Measurements from ENCODE around the gene SESTD1.
A peak's percentile ranks its signal among the peaks of the same experiment; 100 is the strongest.
"Not testable (repeated sequence)": the region's sequence is repeated elsewhere in the genome, so short reads cannot be mapped to it uniquely, and the experiment has no call there.

SESTD1 gene

GRCh38 chr2:179218848-179219594 lies 45.6 kb downstream of the SESTD1 start:
- TF ChIP-seq CTCF (IDR thresholded peaks at IDR 0.05; ENCODE audit: control insufficient read depth, extremely low read depth, insufficient read depth), result peak; percentile 78
- DNase-seq (ENCODE audit: low read depth), result peak; percentile 62
- no peak overlapping the region for H3K4me3 ChIP-seq (ENCODE audit: low read depth, low read length)

DNA sequence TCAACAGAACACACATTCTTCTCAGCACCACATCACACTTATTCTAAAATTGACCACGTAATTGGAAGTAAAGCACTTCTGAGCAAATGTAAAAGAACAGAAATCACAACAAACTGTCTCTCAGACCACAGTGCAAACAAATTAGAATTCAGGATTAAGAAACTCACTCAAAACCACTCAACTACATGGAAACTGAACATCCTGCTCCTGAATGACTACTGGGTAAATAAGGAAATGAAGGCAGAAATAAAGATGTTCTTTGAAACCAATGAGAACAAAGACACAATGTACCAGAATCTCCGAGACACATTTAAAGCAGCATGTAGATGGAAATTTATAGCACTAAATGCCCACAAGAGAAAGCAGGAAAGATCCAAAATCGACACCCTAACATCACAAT lies 50.0 kb downstream of the SESTD1 start:
- DNase-seq (ENCODE audit: low read depth); H3K4me3 ChIP-seq (ENCODE audit: low read depth, low read length): not testable (repeated sequence)

DNA sequence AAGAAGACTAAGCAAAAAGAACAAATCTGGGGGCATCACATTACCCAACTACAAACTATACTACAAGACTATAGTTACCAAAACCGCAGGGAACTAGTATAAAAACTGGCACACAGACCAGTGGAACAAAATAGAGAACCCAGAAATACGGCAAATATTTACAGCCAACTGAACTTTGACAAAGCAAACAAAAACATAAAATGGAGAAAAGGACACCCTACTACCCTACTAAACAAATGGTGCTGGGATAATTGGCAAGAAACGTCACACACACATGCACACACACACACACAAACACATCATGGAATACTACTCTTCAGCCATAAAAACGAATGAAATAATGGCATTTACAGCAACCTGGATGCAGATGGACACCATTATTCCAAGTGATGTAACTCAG lies 53.3 kb downstream of the SESTD1 start:
- no peak for DNase-seq (ENCODE audit: low read depth)
- TF ChIP-seq CTCF (IDR thresholded peaks at IDR 0.05; ENCODE audit: control insufficient read depth, extremely low read depth, insufficient read depth), result no peak
- no peak overlapping the region for H3K4me3 ChIP-seq (ENCODE audit: low read depth, low read length)

- H3K4me3 ChIP-seq (ENCODE audit: low read depth, low read length); DNase-seq (ENCODE audit: low read depth): not testable (repeated sequence)
Observed at GRCh38 chr2:179208277-179208676, 56.4 kb downstream of the SESTD1 start.

GRCh38 chr2:179207047-179207446 lies 57.6 kb downstream of the SESTD1 start:
- H3K4me3 ChIP-seq (ENCODE audit: low read depth, low read length), result no peak overlapping the region
- no peak for DNase-seq (ENCODE audit: low read depth)
- no peak for TF ChIP-seq CTCF (IDR thresholded peaks at IDR 0.05; ENCODE audit: control insufficient read depth, extremely low read depth, insufficient read depth)

- no peak overlapping the region for H3K4me3 ChIP-seq (ENCODE audit: low read depth, low read length)
- DNase-seq (ENCODE audit: low read depth), result no peak
- no peak for TF ChIP-seq CTCF (IDR thresholded peaks at IDR 0.05; ENCODE audit: control insufficient read depth, extremely low read depth, insufficient read depth)
Observed at GRCh38 chr2:179201869-179202268, 62.8 kb downstream of the SESTD1 start.

- not testable (repeated sequence) for DNase-seq (ENCODE audit: low read depth); H3K4me3 ChIP-seq (ENCODE audit: low read depth, low read length)
Observed at GRCh38 chr2:179195926-179196590, 68.6 kb downstream of the SESTD1 start.

DNA sequence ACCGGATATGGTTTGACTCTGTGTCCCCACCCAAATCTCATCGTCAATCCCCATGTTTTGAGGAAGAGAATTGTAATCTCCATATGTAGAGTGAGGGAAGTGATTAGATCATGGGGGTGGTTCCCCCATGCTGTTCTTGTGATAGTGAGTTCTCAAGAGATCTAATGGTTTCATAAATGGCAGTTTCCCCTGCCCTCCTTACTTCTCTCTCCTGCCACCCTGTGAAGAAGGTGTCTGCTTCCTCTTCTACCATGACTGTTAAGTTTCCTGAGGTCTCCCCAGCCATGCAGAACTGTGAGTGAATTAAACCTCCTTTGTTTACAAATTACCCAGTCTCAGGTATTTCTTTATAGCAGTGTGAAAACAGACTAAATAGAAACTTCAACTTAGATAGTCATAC lies 69.5 kb downstream of the SESTD1 start:
- no peak for DNase-seq (ENCODE audit: low read depth)
- no peak for TF ChIP-seq CTCF (IDR thresholded peaks at IDR 0.05; ENCODE audit: control insufficient read depth, extremely low read depth, insufficient read depth)
- no peak overlapping the region for H3K4me3 ChIP-seq (ENCODE audit: low read depth, low read length)
